HG03439 (cell line): ENCODE data around the gene ZBTB1.
"Not testable (repeated sequence)": the region's sequence is repeated elsewhere in the genome, so short reads cannot be mapped to it uniquely, and the experiment has no call there.

Experiments used
- ATAC-seq: cut with Tn5 transposase; IDR thresholded peaks from one replicate; pipeline ENCODE4 v1.9.1; 2021; ENCODE audit warnings: mild to moderate bottlenecking, moderate library complexity; ENCODE audit not compliant: unreplicated experiment

Gene ZBTB1

DNA sequence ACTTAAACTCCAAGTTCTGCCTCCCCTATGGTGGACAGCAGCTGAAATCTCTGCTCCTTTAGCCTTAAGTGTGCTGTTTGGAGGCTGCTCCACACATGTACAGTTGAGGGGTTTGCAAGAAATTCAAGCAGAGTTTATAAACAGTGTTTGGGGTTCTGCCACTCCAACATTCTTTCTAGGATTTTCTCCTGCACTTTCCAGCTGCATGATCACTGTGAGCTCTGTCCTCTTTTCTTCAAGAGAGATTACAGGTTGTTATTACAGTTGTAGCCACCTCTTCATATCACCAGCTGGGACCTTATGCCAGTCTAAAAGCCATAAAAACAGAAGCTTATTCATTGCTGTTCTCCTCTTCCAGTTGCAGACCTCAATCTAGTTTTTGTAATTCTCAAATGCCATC, 9.3 kb upstream of the ZBTB1 start:
- ATAC-seq: no peak

GRCh38 chr14:64496764-64497163, 7.8 kb upstream of the ZBTB1 start:
- no peak for ATAC-seq

DNA sequence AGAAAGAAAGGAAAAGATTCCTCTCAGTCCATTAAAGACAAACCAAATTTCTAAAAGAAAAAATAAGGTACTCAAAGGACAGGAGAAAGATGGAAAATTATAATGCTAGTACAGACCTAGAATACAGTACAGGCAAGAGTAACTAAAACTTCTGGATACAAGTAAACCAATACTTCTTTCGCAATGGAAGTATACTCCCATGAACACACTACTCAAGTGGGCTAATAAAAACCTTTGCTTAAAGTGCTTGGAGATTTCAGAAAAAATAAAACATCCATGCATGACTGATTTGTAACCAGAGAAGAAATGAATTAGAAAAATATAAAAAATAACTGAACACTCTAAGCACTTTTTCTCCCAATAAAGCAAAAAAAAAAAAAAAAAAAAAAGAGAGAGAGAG, 4.5 kb upstream of the ZBTB1 start:
- no peak for ATAC-seq

DNA sequence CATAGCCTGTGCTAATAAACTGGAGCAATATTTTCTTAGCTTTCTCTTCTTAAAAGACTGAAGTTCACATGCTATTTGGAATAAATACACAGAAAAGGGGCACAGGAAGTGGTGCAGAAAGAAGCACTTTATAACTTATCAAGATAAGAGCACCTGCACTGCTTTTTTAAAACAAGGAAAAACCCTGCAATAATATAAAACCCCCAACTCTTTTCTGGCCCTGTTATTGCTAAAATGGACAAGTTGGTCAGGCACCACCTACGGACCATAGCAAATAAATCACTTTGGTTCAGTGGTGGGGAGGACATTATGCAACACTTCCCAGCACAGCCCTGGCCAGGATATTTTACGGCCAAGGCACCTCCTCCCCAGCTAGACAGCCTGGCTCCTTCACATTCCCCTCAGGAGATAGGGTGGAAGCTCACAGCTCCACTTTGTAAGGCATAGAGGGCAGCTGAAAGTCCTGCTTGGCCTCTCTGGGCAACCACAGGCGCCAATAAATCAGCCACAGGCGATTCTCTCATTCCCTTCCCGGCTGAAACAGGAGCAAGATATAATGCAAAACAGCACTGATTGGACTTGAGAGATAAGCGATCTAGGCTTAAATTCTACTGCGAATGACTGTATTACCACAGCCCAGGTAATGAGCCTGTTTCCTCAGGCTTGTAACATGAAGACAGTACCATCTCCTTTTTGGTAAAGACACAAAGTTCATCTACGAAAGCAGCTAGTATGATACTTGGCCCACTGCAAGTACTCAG, 3.0 kb upstream of the ZBTB1 start:
- no peak for ATAC-seq

GRCh38 chr14:64502456-64502855, 2.1 kb upstream of the ZBTB1 start:
- ATAC-seq: no peak

DNA sequence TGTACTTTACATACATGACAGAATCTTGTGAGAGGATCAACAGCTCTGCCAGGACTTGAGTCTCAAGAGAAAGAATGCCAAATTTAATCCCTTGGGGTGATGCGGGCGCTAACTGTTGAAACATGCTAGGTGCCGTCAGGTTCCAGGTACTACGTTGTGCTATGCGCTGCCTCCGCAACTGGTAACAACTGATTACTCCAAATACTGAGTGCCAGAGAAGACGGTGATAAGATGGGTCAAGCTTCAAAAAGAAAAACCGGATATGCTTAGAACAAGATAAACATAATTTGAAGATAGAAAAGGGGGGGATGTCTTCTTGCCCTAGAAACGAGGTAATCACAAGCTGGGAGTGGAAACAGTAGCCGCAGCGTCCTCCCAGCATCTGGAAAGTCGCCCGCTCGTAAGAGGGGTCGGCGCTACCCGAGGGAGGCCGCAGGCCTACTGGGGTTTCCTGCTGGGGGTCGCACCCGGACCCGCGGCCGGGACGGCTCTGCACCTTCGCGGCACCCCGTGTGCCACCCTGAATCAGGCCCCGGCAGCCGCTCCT, 1.6 kb upstream of the ZBTB1 start:
- peak; percentile 4 for ATAC-seq

DNA sequence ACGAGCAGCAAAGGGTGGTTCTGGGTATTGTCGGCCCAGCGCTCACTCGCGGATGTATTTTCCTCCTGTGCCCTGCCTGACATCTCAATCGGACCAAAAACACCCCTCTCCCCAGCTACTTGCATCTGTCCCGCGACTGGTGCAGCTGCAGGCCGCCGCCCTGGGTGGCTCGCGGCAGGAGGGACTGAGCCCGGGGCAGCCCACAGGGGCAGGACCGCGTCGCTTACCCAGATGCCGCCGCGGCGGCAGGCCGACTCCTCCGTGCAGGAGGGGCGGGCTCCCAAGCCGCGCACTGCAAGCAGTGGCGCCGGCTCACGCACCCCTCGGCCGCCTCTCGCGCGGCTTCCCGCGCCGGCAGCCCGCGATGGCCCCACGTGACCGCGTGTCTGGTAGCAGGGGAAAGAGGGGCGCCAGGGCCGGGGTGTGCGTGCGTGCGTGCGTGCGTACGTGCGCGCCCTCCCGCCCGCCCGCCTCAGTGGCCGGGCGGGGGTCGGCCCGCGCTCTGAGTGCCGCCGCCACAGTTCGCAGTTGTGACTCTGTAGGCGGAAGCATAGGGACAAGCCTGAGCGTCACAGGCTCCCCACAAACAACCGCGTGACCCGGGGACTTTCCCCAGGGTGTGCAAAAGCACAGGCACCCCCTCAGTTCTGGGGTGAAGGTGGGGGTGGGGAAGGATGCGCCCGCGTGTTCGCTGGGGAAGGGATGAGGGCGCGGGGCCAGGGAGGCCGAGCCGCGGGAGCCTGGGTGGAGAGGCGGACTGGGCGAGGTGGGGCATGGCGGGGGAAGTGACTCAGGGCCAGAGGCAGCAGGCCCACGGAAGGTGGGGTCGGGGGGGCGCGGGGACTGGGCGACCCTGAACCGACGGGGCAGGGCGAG, 898 bp upstream of the ZBTB1 start, which contains the start of gene ZBTB25:
TSS of gene ZBTB25 (minus strand) at position 405 of the 876 bp plus-strand sequence. CDS start 13,305 bp downstream, outside the sequence.
- peak; percentile 64 for ATAC-seq

DNA sequence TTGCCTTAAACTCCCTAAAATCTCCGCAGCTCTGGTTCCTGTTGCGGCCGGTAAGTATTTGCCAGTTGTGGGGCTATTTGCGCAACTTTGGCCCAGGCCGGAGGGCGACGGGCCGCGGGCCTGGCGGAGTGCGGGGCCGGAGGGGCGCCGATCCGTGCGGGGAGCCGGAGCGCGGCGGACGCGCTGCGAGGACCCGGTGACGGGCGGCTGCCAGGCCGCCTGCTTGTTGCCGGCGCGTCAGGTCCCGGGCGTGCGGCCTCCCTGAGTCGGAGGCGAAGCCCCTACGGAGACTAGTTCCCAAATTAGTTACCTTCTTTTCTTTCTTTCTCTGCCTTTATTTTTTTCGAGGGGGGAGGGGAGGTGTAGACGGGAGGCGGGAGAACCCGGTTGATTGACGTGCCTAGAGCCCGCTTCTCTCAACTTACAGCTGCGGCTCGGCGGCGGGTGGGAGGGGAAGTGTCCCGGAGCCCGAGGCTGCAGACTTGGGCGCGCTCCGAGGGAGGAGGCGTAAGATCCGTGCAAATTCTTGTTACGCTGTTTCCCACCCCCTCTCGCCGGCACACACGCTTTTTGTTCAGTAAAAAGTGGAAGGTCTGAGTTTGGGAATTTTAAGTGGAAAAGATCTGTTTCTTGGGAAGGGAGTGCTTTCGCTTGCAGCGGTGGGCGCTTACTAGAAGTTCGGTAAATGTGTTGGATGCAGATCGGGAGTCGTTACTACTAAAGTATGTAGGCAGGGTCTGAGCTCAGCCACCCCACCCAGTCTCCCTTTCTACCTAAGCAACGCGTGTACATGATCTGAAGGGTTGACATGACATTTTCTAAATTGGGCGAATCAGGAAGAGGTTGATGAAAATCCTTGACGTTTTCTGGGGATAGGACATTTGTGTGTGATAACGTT, 576 bp downstream of the ZBTB1 start:
- no peak for ATAC-seq

DNA sequence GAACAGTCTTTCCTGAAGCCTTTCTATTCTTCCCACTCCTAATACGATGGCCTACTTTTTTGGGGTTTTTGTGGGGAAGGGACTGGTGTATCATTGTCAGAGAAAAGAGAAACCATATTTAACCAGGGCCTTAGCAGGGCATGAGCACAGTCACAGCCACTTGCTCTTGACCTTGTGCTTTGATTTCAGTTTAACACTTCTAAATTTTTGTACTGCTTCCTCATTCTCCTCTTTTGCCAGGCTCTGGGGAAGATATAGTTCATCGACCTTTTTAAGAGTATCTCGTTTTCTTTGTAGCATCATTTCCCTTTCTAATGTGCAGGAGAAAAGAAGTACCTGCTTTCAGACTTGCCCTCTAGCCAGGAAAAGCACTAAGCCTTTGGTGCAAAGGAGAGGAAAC, 2.2 kb downstream of the ZBTB1 start:
- ATAC-seq: no peak

- ATAC-seq: no peak
Observed at GRCh38 chr14:64507376-64508156, 3.0 kb downstream of the ZBTB1 start.

DNA sequence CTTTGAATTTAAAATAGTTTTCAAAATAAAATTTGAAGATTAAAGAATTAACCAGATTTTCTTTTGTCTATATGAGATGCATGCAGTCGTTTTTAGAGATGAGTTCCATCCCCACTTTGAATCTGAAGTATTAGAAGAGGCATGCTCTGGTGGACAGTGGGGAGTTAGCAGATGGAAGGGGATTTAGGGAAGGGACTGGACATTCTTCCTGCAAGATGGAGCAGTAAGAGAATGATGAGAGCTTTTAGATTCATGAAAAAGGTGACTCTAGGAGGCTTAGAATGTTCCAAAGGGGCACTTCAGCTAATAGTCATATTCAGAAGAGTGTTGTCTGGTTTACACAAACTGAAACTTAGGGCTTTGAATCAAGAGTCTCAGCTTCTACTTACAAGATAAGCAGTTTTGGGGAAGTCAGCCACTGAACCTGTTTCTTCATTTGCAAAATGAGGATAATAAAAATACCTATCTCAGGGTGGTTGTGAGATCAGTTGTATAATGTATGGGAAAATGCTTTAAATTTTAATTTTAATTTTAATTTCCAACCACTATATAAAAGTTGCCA, 3.7 kb downstream of the ZBTB1 start:
- ATAC-seq: no peak

- no peak for ATAC-seq
Observed at GRCh38 chr14:64509036-64509435, 4.5 kb downstream of the ZBTB1 start.

- no peak for ATAC-seq
Observed at GRCh38 chr14:64510825-64511671, 6.5 kb downstream of the ZBTB1 start.

- no peak for ATAC-seq
Observed at GRCh38 chr14:64513271-64513670, 8.7 kb downstream of the ZBTB1 start.

- ATAC-seq: no peak
Observed at GRCh38 chr14:64515053-64515452, 10.5 kb downstream of the ZBTB1 start.

GRCh38 chr14:64516969-64517368, 12.4 kb downstream of the ZBTB1 start:
- ATAC-seq: no peak

DNA sequence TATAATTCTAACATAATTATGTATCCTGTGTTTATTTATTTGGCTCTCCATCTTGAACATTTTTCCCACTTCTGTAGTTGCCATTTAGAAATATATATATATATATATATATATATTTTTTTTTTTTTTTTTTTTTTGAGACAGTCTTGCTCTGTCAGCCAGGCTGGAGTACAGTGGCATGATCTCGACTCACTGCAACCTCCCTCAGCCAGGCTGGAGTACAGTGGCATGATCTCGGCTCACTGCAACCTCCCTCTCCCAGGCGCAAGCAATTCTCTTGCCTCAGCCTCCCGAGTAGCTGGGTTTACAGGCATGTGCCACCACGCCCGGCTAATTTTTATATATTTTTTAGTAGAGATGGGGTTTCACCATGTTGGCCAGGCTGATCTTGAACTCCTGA, 13.1 kb downstream of the ZBTB1 start:
- ATAC-seq: not testable (repeated sequence)

DNA sequence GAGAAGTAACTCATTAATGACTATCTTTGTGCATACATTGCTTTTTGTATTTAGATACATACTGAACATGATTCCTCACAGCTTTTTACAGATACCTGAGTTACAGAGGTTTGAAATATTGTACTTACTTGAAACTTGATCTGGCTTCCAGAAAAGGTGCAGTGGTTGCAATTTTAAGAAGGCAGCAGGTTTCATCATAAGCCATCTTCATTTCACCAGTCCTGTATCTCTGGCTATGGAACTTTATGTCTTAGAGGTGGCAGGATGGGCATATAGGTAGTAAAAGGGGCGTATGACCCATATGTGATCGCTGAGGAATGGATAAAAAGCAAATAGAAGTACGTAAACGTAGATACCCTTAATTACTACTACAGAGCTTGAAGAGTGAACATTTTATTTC, 13.7 kb downstream of the ZBTB1 start:
- no peak for ATAC-seq

- ATAC-seq: no peak
Observed at GRCh38 chr14:64520699-64521098, 16.1 kb downstream of the ZBTB1 start.
